GM12872 (cell line): ENCODE data around the gene KIAA1671.

Experiments
- TF ChIP-seq, protein P1 (sequence below): IDR thresholded peaks from 3 replicates; pipeline ENCODE4 v1.5.1; 2011; ENCODE audit warnings: low read depth, mild to moderate bottlenecking, low read length, moderate library complexity; ENCODE audit not compliant: insufficient read depth

Gene KIAA1671

DNA sequence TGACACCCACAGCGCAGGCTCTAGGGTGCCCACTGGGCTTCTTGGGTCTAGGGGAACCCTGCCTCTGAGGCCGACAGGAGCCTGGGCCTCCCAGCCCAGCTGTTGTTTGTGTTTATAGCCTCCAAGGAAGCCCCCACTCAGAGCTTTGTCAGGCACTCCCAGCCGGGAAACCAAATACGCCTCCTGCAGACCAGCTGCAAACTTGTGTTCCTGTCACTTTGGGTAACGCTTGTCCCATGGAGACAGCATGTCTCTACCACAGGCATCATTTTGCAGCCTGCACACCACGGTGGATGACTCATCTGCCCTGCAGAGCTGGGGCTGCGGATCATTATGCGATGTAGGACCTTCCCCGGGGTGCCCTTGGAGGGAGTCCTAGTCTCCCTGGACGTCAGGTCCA is 206.5 kb downstream of the KIAA1671 start:
- TF ChIP-seq, protein P1, sequence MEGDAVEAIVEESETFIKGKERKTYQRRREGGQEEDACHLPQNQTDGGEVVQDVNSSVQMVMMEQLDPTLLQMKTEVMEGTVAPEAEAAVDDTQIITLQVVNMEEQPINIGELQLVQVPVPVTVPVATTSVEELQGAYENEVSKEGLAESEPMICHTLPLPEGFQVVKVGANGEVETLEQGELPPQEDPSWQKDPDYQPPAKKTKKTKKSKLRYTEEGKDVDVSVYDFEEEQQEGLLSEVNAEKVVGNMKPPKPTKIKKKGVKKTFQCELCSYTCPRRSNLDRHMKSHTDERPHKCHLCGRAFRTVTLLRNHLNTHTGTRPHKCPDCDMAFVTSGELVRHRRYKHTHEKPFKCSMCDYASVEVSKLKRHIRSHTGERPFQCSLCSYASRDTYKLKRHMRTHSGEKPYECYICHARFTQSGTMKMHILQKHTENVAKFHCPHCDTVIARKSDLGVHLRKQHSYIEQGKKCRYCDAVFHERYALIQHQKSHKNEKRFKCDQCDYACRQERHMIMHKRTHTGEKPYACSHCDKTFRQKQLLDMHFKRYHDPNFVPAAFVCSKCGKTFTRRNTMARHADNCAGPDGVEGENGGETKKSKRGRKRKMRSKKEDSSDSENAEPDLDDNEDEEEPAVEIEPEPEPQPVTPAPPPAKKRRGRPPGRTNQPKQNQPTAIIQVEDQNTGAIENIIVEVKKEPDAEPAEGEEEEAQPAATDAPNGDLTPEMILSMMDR, result no peak

DNA sequence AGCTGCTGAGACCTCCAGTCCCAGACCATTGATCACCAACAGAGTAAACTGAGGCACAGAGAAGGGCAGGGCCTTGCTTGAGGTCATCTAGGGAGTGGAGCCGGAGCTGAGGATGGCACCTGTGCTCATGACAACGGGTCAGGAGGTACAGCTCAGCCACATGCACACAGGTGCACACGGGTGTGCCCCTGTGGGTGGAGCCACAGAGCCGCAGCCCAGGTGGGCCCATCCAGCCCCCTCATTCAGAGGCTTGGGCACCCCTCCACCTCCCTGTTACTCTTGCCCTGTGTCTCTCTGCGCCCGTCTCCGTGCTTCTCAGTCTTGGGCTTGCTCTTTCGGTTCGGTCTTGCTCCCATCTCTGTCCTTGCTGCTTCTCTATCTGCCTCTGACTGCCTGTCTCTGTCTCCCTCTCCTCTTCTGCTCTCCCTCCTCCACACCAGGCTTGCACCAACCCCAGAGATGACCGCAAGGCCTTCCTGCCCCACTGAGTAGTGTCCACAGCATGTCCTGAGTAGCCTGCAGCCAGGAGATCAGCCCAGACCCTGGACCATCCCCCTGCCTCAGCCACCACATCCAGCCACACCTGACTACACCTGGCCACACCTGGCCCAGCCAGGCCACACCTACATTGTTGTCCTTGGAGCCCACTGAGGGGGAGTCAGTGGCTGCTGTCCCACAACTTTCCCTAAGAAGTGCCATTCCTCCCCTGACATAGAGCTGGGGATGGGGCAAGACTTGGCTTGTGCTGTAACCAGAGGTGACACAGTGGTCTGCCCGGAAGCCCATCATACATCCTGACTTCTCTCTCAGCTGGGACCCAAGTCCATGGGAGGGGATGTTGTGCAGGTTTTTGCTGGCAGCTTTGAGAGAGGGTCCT is 207.8 kb downstream of the KIAA1671 start:
- TF ChIP-seq, protein P1, result no peak

DNA sequence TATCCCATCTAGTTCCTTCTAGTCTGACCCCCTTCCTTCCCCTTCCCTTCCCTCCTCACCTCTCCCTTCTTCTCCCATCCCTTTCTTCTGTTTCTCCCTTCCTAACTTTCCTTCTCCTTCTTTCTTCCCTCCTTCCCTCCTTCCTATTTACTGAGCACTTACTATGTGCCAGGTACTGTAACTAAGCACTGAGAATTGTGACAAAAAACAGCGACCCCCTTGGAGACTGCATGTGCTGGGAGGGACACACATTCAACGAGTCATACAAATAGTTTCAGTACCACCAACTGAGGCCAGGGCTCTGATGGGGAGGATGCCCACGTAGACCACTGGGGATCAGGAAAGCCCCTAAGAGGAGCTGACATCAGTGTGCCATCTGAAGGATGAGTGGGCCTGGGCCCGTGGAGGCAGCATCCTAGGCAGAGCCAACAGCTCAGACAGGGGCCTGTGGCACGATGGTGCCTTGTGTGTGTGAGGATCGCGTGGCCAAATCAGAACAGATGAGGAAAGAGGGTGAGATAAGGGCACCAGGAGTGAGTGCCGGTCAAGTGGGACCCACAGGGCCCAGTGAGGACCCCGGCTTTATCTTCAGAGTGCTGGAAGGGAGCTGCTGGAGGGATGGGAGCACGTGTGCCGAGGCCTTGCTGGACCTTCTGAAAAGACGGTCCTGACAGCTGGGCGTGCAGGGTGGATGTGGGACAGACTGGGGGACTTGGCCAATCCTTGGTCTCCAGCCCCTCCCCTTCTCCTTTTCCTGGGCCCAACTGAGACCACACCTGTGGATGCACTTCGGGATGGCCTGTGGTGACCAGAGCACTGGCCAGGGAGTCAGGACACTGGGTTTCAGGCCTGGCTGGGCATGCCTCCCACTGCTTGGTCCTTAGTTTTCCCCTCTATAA is 208.8 kb downstream of the KIAA1671 start:
- TF ChIP-seq, protein P1, result no peak

DNA sequence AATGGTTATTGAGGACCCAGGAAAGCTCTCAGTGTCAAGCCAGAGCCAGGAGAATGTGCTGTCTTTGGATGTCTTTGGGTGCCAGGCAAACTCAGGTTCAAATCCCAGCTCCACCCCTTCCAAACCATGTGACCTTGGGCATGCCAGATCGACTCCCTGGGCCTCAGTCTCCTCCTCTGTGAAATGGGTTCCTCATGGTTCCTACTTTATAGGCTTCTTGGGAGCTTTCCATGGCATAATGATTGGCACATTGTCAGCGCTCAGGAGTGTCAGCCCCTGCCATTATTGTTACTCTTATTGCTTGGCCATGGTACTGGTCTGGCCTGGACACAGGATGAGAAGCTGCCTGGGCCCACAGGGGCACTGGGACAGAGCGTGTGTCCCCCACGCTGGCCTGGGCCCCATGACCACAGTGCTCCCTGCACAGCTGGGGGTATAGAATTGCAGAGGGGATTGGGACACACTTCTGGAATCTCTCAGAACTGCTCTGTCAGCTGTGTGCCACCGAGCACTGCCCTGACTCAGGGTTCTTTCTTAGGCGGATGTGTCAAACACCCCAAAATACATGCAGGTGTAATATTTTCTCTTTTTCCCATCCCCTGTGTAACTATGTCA is 209.5 kb downstream of the KIAA1671 start:
- TF ChIP-seq, protein P1, result no peak

DNA sequence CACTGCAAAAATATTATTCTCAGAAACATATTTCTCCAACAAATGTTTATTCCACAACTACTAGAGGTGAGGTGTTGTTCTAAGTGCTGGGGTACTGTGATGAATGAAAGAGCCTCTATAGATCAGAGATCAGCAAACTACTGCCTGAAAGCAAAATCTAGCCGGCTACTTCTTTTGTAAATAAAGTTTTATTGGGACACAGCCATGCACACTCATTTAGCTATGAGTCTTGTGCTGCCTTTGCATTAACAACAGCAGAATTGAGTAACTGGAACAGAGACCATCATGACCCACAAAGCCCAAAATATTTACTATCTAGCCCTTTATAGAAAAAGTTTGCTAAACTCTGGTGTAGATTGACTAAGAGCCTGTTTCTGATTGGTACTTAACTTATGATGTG is 210.0 kb downstream of the KIAA1671 start:
- TF ChIP-seq, protein P1, result no peak

DNA sequence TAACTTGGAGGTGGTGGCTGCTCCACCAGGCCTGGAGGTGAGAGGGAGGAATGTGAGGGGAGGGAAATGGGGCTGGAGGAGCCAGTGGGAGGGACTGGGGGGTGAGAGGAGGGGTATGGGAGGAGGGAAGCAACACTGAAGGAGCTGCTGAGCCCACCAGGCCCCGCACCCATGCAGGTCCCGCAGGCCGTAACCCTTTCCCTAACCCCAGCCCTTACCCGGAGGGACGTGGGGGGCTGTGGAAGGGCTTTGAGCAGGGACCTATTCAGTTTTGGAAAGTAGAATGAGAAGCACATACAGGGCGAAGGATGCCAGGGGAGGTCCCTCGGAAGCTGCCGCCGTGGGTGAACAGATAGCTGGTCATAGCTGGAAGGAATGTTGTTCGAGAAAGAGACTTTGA is 213.3 kb downstream of the KIAA1671 start:
- TF ChIP-seq, protein P1, result no peak
